ENCODE data around the gene ZNF785.

DNA sequence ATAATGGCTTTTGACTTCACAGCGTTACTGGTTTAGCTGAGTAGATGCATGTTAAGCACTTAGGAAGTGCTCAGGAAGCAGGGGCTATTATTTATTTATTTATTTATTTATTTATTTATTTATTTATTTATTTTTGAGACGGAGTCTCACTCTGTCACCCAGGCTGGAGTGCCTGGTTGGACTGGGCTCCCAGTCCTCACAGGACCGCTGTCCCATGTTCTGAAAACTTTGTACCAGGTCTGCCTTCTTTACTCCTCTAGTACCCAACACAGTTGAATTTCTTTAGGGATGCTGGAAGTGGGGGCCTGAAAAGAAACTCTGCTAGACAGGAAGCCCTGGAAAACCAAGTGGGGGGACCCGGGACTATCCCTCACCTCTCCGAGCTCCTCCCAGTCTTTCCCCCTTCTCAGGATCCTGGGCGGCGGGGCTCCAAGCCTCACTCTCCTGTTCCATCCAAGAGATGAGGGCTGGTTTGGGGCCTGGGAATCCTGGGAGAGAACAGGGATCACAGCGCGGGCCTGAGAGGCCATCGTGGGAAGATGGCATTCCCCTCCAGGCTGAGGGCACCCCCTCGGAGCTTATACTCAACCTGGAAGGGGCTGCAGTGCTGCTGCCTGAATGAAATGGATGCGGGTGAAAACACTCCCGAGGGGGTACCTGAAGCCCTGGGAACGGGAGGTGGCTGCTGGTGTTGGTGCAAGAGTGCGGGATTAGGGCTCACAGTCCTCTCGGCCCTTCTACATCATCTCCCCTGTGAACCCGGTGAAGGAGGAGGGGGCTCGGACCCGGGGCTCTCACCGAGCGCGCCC, 14.7 kb downstream of the ZNF785 start:
- no peak for TF ChIP-seq POLR2AphosphoS5 (IDR thresholded peaks at IDR 0.05; ENCODE audit: low read depth)
- TF ChIP-seq EZH2 (IDR thresholded peaks at IDR 0.05; ENCODE audit: low read depth, unreplicated experiment) = no peak
- TF ChIP-seq, protein P1, sequence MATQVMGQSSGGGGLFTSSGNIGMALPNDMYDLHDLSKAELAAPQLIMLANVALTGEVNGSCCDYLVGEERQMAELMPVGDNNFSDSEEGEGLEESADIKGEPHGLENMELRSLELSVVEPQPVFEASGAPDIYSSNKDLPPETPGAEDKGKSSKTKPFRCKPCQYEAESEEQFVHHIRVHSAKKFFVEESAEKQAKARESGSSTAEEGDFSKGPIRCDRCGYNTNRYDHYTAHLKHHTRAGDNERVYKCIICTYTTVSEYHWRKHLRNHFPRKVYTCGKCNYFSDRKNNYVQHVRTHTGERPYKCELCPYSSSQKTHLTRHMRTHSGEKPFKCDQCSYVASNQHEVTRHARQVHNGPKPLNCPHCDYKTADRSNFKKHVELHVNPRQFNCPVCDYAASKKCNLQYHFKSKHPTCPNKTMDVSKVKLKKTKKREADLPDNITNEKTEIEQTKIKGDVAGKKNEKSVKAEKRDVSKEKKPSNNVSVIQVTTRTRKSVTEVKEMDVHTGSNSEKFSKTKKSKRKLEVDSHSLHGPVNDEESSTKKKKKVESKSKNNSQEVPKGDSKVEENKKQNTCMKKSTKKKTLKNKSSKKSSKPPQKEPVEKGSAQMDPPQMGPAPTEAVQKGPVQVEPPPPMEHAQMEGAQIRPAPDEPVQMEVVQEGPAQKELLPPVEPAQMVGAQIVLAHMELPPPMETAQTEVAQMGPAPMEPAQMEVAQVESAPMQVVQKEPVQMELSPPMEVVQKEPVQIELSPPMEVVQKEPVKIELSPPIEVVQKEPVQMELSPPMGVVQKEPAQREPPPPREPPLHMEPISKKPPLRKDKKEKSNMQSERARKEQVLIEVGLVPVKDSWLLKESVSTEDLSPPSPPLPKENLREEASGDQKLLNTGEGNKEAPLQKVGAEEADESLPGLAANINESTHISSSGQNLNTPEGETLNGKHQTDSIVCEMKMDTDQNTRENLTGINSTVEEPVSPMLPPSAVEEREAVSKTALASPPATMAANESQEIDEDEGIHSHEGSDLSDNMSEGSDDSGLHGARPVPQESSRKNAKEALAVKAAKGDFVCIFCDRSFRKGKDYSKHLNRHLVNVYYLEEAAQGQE (IDR thresholded peaks at IDR 0.05; ENCODE audit: unreplicated experiment) = peak; percentile 61
- TF ChIP-seq EZH2phosphoT487 (IDR thresholded peaks at IDR 0.05; ENCODE audit: unreplicated experiment) = no peak
- TF ChIP-seq JUNB (IDR thresholded peaks at IDR 0.05; ENCODE audit: unreplicated experiment) = no peak
- TF ChIP-seq, protein P2, sequence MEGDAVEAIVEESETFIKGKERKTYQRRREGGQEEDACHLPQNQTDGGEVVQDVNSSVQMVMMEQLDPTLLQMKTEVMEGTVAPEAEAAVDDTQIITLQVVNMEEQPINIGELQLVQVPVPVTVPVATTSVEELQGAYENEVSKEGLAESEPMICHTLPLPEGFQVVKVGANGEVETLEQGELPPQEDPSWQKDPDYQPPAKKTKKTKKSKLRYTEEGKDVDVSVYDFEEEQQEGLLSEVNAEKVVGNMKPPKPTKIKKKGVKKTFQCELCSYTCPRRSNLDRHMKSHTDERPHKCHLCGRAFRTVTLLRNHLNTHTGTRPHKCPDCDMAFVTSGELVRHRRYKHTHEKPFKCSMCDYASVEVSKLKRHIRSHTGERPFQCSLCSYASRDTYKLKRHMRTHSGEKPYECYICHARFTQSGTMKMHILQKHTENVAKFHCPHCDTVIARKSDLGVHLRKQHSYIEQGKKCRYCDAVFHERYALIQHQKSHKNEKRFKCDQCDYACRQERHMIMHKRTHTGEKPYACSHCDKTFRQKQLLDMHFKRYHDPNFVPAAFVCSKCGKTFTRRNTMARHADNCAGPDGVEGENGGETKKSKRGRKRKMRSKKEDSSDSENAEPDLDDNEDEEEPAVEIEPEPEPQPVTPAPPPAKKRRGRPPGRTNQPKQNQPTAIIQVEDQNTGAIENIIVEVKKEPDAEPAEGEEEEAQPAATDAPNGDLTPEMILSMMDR (conservative IDR thresholded peaks at IDR 0.05; ENCODE audit: low read depth in 2 of 2) = no peak
- no peak for TF ChIP-seq CREB1 (CRISPR knock-in tag; IDR thresholded peaks at IDR 0.05; ENCODE audit: low read depth)
